ENCODE data around the gene ARHGAP42. TPM values are rescaled to one million over a fixed set of nuclear protein-coding genes. Genes with fewer than 3 reads are reported as not detected.
"Not testable (repeated sequence)": the region's sequence is repeated elsewhere in the genome, so short reads cannot be mapped to it uniquely, and the experiment has no call there.

The ARHGAP42 gene
- total RNA-seq, 4 donors from 2014 or later = 28.5 to 52.2 (median 40.4) TPM

- Histone ChIP-seq H3K9me3 (no peaks in the 10 kb centered on the region), H3K4me3 (no peak overlapping the region), H3K27ac (no peak overlapping the region), H3K27me3 (no peaks in the 10 kb centered on the region), H3K4me1 (peaks cover 0 to 10% (median 2%) of the 10 kb centered on the region in 4 donors), H3K36me3 (no peaks in the 10 kb centered on the region)
- no peak for TF ChIP-seq EP300 (IDR thresholded peaks at IDR 0.05)
- TF ChIP-seq, protein P1, sequence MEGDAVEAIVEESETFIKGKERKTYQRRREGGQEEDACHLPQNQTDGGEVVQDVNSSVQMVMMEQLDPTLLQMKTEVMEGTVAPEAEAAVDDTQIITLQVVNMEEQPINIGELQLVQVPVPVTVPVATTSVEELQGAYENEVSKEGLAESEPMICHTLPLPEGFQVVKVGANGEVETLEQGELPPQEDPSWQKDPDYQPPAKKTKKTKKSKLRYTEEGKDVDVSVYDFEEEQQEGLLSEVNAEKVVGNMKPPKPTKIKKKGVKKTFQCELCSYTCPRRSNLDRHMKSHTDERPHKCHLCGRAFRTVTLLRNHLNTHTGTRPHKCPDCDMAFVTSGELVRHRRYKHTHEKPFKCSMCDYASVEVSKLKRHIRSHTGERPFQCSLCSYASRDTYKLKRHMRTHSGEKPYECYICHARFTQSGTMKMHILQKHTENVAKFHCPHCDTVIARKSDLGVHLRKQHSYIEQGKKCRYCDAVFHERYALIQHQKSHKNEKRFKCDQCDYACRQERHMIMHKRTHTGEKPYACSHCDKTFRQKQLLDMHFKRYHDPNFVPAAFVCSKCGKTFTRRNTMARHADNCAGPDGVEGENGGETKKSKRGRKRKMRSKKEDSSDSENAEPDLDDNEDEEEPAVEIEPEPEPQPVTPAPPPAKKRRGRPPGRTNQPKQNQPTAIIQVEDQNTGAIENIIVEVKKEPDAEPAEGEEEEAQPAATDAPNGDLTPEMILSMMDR (IDR thresholded peaks at IDR 0.05) = no peak
- no peak for TF ChIP-seq POLR2A (IDR thresholded peaks at IDR 0.05)
- WGBS, 2 donors = 74 to 82% methylated on average over 1 of the region's 1 CpG
- DNase-seq (ENCODE audit: low spot score in 2 of 2) = no peak
These were observed 208.4 kb downstream of the ARHGAP42 start for GRCh38 chr11:100895449-100895848.

GRCh38 chr11:100895976-100896375 is 208.9 kb downstream of the ARHGAP42 start:
- H3K4me3 ChIP-seq; H3K27me3 ChIP-seq; H3K27ac ChIP-seq; H3K36me3 ChIP-seq; DNase-seq (ENCODE audit: low spot score in 2 of 2); H3K4me1 ChIP-seq; H3K9me3 ChIP-seq: not testable (repeated sequence)
- 100% methylated on average over 1 of the region's 1 CpG for WGBS, 2 donors

GRCh38 chr11:100901471-100901870 is 214.4 kb downstream of the ARHGAP42 start:
- 76 to 90% methylated on average over 5 of the region's 5 CpGs for WGBS, 2 donors
- not testable (repeated sequence) for H3K4me3 ChIP-seq; H3K27me3 ChIP-seq; H3K36me3 ChIP-seq; H3K9me3 ChIP-seq; H3K27ac ChIP-seq; DNase-seq (ENCODE audit: low spot score in 2 of 2)
- H3K4me1 ChIP-seq = peaks cover 0 to 12% (median 0%) of the 10 kb centered on the region in 4 donors

GRCh38 chr11:100902454-100903141 is 215.5 kb downstream of the ARHGAP42 start:
- Histone ChIP-seq H3K27ac (no peak overlapping the region), H3K9me3 (no peaks in the 10 kb centered on the region), H3K36me3 (no peaks in the 10 kb centered on the region), H3K4me3 (no peak overlapping the region), H3K27me3 (no peaks in the 10 kb centered on the region), H3K4me1 (peaks cover 0 to 12% (median 0%) of the 10 kb centered on the region in 4 donors)
- no peak for TF ChIP-seq EP300 (IDR thresholded peaks at IDR 0.05)
- TF ChIP-seq POLR2A (IDR thresholded peaks at IDR 0.05) = no peak
- TF ChIP-seq, protein P1 (IDR thresholded peaks at IDR 0.05) = no peak
- WGBS, 2 donors = 60 to 67% methylated on average over 7 of the region's 7 CpGs
- no peak for DNase-seq (ENCODE audit: low spot score in 2 of 2)

GRCh38 chr11:100903284-100903683 is 216.2 kb downstream of the ARHGAP42 start:
- Histone ChIP-seq H3K9me3 (no peaks in the 10 kb centered on the region), H3K27me3 (no peaks in the 10 kb centered on the region), H3K27ac (no peak overlapping the region), H3K4me1 (peaks cover 0 to 12% (median 0%) of the 10 kb centered on the region in 4 donors), H3K36me3 (no peaks in the 10 kb centered on the region), H3K4me3 (no peak overlapping the region)
- WGBS, 2 donors = 61 to 71% methylated on average over 1 of the region's 1 CpG
- TF ChIP-seq EP300 (IDR thresholded peaks at IDR 0.05) (no peak), POLR2A (IDR thresholded peaks at IDR 0.05) (no peak)
- TF ChIP-seq, protein P1 (IDR thresholded peaks at IDR 0.05) = no peak
- no peak for DNase-seq (ENCODE audit: low spot score in 2 of 2)

DNA sequence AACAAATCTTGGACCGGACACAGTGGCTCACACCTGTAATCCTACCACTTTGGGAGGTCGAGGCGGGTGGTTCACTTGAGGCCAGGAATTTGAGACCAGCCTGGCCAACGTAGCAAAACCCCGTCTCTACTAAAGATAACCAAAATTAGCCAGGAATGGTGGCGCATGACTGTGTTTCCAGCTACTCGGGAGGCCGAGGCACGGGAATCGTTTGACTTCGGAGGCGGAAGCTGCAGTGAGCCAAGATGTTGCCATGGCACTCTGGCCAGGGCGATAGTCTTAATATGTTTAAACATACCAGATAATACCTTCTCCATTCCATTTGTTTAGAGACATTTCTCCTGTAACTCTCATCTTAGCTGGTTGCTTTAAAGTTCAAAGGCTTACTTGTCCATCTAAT is 218.6 kb downstream of the ARHGAP42 start:
- no peaks in the 10 kb centered on the region for H3K27me3 ChIP-seq
- H3K27ac ChIP-seq = no peak overlapping the region
- no peaks in the 10 kb centered on the region for H3K9me3 ChIP-seq
- TF ChIP-seq, protein P1 (IDR thresholded peaks at IDR 0.05) = no peak
- TF ChIP-seq POLR2A (IDR thresholded peaks at IDR 0.05) (no peak), EP300 (IDR thresholded peaks at IDR 0.05) (no peak)
- no peaks in the 10 kb centered on the region for H3K36me3 ChIP-seq
- peaks cover 0 to 14% (median 0%) of the 10 kb centered on the region in 4 donors for H3K4me1 ChIP-seq
- H3K4me3 ChIP-seq = no peak overlapping the region
- 74 to 82% methylated on average over 13 of the region's 13 CpGs for WGBS, 2 donors
- no peak for DNase-seq (ENCODE audit: low spot score in 2 of 2)
